Measurements from ENCODE around the gene CST8. TPM values are rescaled to one million over a fixed set of nuclear protein-coding genes. Genes with fewer than 3 reads are reported as not detected.

Gene CST8
- total RNA-seq, 1 donor from 2014 or later, result not detected

DNA sequence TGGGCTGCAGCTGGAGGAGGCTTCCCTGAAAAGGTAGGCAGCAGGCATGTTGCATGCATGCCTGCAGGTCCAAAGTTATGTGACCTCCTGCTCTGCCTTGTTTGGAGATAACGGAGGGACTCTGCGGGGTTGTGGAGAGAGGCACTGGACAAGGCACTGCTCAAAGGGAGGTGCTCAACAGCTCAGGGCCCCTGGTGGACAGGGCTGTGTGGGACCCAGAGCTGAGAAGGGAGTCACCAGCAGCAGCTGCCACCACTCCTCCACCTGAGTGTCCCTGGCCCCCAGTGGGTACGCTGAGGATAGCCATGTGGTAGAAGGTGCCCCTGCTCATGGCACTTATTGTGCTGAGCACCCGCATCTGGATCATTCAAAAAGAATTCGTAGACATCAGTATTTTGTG is 15.5 kb upstream of the CST8 start:
- TF ChIP-seq, protein P1, sequence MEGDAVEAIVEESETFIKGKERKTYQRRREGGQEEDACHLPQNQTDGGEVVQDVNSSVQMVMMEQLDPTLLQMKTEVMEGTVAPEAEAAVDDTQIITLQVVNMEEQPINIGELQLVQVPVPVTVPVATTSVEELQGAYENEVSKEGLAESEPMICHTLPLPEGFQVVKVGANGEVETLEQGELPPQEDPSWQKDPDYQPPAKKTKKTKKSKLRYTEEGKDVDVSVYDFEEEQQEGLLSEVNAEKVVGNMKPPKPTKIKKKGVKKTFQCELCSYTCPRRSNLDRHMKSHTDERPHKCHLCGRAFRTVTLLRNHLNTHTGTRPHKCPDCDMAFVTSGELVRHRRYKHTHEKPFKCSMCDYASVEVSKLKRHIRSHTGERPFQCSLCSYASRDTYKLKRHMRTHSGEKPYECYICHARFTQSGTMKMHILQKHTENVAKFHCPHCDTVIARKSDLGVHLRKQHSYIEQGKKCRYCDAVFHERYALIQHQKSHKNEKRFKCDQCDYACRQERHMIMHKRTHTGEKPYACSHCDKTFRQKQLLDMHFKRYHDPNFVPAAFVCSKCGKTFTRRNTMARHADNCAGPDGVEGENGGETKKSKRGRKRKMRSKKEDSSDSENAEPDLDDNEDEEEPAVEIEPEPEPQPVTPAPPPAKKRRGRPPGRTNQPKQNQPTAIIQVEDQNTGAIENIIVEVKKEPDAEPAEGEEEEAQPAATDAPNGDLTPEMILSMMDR (IDR thresholded peaks at IDR 0.05; ENCODE audit: partially characterized antibody, unreplicated experiment), result no peak
- Mint-ChIP-seq H3K9me3 (ENCODE audit: unreplicated experiment) (peaks cover 7% of the 10 kb centered on the region), H3K4me1 (ENCODE audit: low read depth, unreplicated experiment) (peaks cover 10% of the 10 kb centered on the region), H3K27me3 (ENCODE audit: unreplicated experiment) (peaks cover 1% of the 10 kb centered on the region), H3K4me3 (ENCODE audit: unreplicated experiment) (no peak overlapping the region), H3K27ac (ENCODE audit: unreplicated experiment) (no peak overlapping the region), H3K36me3 (ENCODE audit: unreplicated experiment) (peaks cover 5% of the 10 kb centered on the region)
- no peak for DNase-seq

DNA sequence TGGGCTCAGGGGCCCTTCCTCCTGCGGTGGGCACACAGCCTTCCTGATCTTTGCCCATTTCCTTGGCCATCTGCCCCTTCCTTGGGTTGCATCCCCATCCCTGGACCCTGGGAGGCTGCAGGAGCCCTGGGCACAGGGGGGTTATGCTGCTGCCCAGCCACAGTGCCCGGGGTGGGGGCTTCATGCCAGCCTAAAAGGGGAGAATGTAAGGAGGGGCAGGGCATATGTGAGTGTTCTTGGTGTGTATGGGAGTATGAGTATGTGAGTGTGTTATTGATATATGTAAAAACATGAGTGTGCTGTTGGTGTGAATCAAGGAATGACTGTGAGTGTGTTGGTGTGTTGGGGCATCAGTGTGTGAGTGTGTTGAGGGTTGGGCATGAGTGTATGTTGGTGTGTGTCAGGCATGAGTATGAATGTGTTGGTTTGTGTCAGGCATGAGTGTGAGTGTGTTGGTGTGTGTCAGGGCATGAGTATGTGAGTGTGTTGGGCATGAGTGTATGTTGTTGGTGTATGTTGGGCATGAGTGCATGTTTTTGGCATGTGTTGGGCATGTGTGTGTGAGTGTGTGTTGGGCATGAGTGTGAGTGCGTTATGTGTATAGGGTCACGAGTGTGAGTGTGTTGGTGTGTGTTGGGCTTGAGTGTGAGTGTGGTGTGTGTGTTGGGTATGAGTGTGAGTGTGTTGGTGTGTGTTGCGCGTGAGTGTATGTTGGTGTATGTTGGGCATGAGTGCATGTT is 14.7 kb upstream of the CST8 start:
- H3K4me1 Mint-ChIP-seq (ENCODE audit: low read depth, unreplicated experiment), result peaks cover 10% of the 10 kb centered on the region
- peaks cover 7% of the 10 kb centered on the region for H3K9me3 Mint-ChIP-seq (ENCODE audit: unreplicated experiment)
- peaks cover 1% of the 10 kb centered on the region for H3K27me3 Mint-ChIP-seq (ENCODE audit: unreplicated experiment)
- H3K27ac Mint-ChIP-seq (ENCODE audit: unreplicated experiment), result no peak overlapping the region
- H3K4me3 Mint-ChIP-seq (ENCODE audit: unreplicated experiment), result no peak overlapping the region
- no peak for DNase-seq
- TF ChIP-seq, protein P1 (IDR thresholded peaks at IDR 0.05; ENCODE audit: partially characterized antibody, unreplicated experiment), result no peak
- peaks cover 5% of the 10 kb centered on the region for H3K36me3 Mint-ChIP-seq (ENCODE audit: unreplicated experiment)

DNA sequence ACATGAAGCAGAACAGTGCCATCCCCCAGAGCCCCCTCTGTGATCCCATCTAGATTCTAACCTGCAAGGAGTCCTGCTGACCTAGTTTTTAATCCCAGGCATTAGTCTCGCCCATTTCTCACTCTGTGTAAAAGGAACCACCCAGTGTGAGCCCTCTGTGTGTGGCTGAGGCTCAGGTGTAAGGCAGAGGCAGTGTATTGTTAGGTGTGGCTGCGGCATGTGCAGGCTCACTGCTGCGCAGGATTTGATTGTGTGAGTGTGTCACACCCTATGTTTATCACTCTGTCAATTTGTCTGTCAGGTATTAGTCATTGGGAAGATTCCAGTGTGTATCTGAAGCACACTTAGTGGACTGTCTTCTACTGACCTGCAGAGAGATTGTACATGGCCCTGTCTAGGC is 13.7 kb upstream of the CST8 start:
- Mint-ChIP-seq H3K9me3 (ENCODE audit: unreplicated experiment) (peaks cover 6% of the 10 kb centered on the region), H3K4me1 (ENCODE audit: low read depth, unreplicated experiment) (peaks cover 5% of the 10 kb centered on the region), H3K4me3 (ENCODE audit: unreplicated experiment) (no peak overlapping the region), H3K27ac (ENCODE audit: unreplicated experiment) (no peak overlapping the region), H3K27me3 (ENCODE audit: unreplicated experiment) (peaks cover 1% of the 10 kb centered on the region), H3K36me3 (ENCODE audit: unreplicated experiment) (peaks cover 5% of the 10 kb centered on the region)
- DNase-seq, result no peak
- TF ChIP-seq, protein P1 (IDR thresholded peaks at IDR 0.05; ENCODE audit: partially characterized antibody, unreplicated experiment), result no peak

- Mint-ChIP-seq H3K27ac (ENCODE audit: unreplicated experiment) (no peak overlapping the region), H3K4me3 (ENCODE audit: unreplicated experiment) (no peak overlapping the region), H3K36me3 (ENCODE audit: unreplicated experiment) (peaks cover 5% of the 10 kb centered on the region), H3K9me3 (ENCODE audit: unreplicated experiment) (peaks cover 4% of the 10 kb centered on the region), H3K4me1 (ENCODE audit: low read depth, unreplicated experiment) (no peaks in the 10 kb centered on the region), H3K27me3 (ENCODE audit: unreplicated experiment) (no peaks in the 10 kb centered on the region)
- TF ChIP-seq, protein P1 (IDR thresholded peaks at IDR 0.05; ENCODE audit: partially characterized antibody, unreplicated experiment), result no peak
- no peak for DNase-seq
These were observed 11.9 kb upstream of the CST8 start for GRCh38 chr20:23479043-23479442.

- Mint-ChIP-seq H3K36me3 (ENCODE audit: unreplicated experiment) (peaks cover 5% of the 10 kb centered on the region), H3K4me3 (ENCODE audit: unreplicated experiment) (no peak overlapping the region), H3K9me3 (ENCODE audit: unreplicated experiment) (peaks cover 4% of the 10 kb centered on the region), H3K27ac (ENCODE audit: unreplicated experiment) (no peak overlapping the region), H3K4me1 (ENCODE audit: low read depth, unreplicated experiment) (no peaks in the 10 kb centered on the region), H3K27me3 (ENCODE audit: unreplicated experiment) (no peaks in the 10 kb centered on the region)
- TF ChIP-seq, protein P1 (IDR thresholded peaks at IDR 0.05; ENCODE audit: partially characterized antibody, unreplicated experiment), result no peak
- no peak for DNase-seq
These were observed 8.8 kb upstream of the CST8 start for GRCh38 chr20:23482138-23482537.
